GM12878 (cell line): Measurements from ENCODE around the gene SLC35E4. TPM values are rescaled to one million over a fixed set of nuclear protein-coding genes. Genes with fewer than 3 reads are reported as not detected.

Source experiments
- ATAC-seq: fragments of 200-7000 bp; cut with Tn5 transposase; 3 replicates; pipeline ENCODE4 v1.9.1; 2020; ENCODE audit warnings: mild to moderate bottlenecking, moderate library complexity
- BruUV-seq: library from RNA; stranded (reverse); fragments of 400-500 nt; replicated peaks from 2 replicates; lab custom pipeline; 2021; lab: Mats Ljungman, UMichigan
- CTCF ChIA-PET: fragments of 300-600 bp; sonication (Branson Sonifier 250); formaldehyde crosslinking; extraction: SDS; loops from one replicate; lab custom pipeline; 2021; ENCODE audit warnings: inconsistent platforms; lab: Yijun Ruan, JAX
- POLR2A ChIA-PET: fragments of 350-600 bp; formaldehyde crosslinking; extraction: SDS; loops from one replicate; lab custom pipeline; 2021; ENCODE audit warnings: inconsistent platforms; lab: Charles Lee
- RAD21 ChIA-PET: fragments of 300-600 bp; sonication (Branson Sonifier 250); formaldehyde crosslinking; loops from one replicate; lab custom pipeline; 2023; ENCODE audit warnings: antibody characterized with exemption; ENCODE audit not compliant: unreplicated experiment; lab: Charles Lee
- SMC1A ChIA-PET: fragments of 300-600 bp; sonication (Branson Sonifier 250); formaldehyde crosslinking; loops from one replicate; lab custom pipeline; 2023; ENCODE audit not compliant: unreplicated experiment, uncharacterized antibody; lab: Charles Lee
- DNase-seq: peaks from one replicate; pipeline ENCODE4 v3.0.0-alpha.2; 2011; ENCODE audit warnings: low read depth, low spot score
- FAIRE-seq: peaks from 3 replicates; lab custom pipeline; 2011; peaks lifted over from hg19 to GRCh38; lab: Jason Lieb, UNC
- H2AFZ ChIP-seq: 2 replicates; pipeline ENCODE4 v1.6.0; 2011; ENCODE audit warnings: low read depth, low read length, control low read depth; ENCODE audit not compliant: control insufficient read depth
- H3K27ac ChIP-seq: 2 replicates; pipeline ENCODE4 v1.5.1; 2011; ENCODE audit warnings: control low read depth; ENCODE audit not compliant: control insufficient read depth, insufficient read depth
- H3K27me3 ChIP-seq, 2 experiments: replicated peaks in 1 of 2; 2 replicates each; pipeline versions ENCODE4 v1.6.0 to v1.6.1; 2011; ENCODE audit warnings: low read length in 1 of 2; ENCODE audit not compliant: control insufficient read depth in 2 of 2, insufficient read depth in 2 of 2
- H3K36me3 ChIP-seq, 2 experiments: 2 replicates each; pipeline ENCODE4 v1.5.1; 2011; ENCODE audit warnings: low read length in 1 of 2; ENCODE audit not compliant: control insufficient read depth in 2 of 2, insufficient read depth in 2 of 2
- H3K4me1 ChIP-seq: 2 replicates; pipeline ENCODE4 v1.6.1; 2011; ENCODE audit warnings: mild to moderate bottlenecking, low read length, moderate library complexity, mixed read lengths; ENCODE audit not compliant: control insufficient read depth, insufficient read depth
- H3K4me2 ChIP-seq: 2 replicates; pipeline ENCODE4 v1.6.0; 2011; ENCODE audit warnings: control low read depth; ENCODE audit not compliant: control insufficient read depth, insufficient read depth
- H3K4me3 ChIP-seq: fragments of 200-600 bp; sonication (generic); 2 replicates; pipeline ENCODE4 v1.5.1; 2016
- H3K79me2 ChIP-seq: 2 replicates; pipeline ENCODE4 v1.6.0; 2011; ENCODE audit warnings: low read length; ENCODE audit not compliant: control insufficient read depth, insufficient read depth
- H3K9ac ChIP-seq: 2 replicates; pipeline ENCODE4 v1.8.0; 2011; ENCODE audit warnings: low read length, control low read depth, mixed read lengths; ENCODE audit not compliant: control insufficient read depth, insufficient read depth
- H3K9me3 ChIP-seq: replicated peaks from 3 replicates; pipeline ENCODE4 v1.5.1; 2011; ENCODE audit warnings: mild to moderate bottlenecking, low read length; ENCODE audit not compliant: control insufficient read depth, insufficient read depth
- H4K20me1 ChIP-seq: 2 replicates; pipeline ENCODE4 v1.6.0; 2011; ENCODE audit not compliant: control insufficient read depth, insufficient read depth
- BACH1 ChIP-seq: fragments of 450-650 bp; IDR thresholded peaks from 2 replicates; pipeline ENCODE4 v1.6.1; 2017; ENCODE audit warnings: mild to moderate bottlenecking, borderline replicate concordance
- CHD1 ChIP-seq: IDR thresholded peaks from 2 replicates; pipeline ENCODE4 v1.6.1; 2012; ENCODE audit warnings: low read depth, low read length, improper control_type of control experiment
- FOS ChIP-seq: IDR thresholded peaks from 3 replicates; pipeline ENCODE4 v1.6.1; 2011; ENCODE audit warnings: borderline replicate concordance; ENCODE audit not compliant: insufficient read length; ENCODE audit errors: extremely low read depth
- MXI1 ChIP-seq: fragments of 150-350 bp; IDR thresholded peaks from 2 replicates; pipeline ENCODE4 v1.6.1; 2011; ENCODE audit warnings: low read depth, mild to moderate bottlenecking, inconsistent platforms, low read length, improper control_type of control experiment
- WGBS: methylation state at CpG from one replicate; pipeline ENCODE4 v1.1.6; 2016; ENCODE audit warnings: low lambda C conversion rate; ENCODE audit not compliant: insufficient replicate concordance, insufficient coverage; ENCODE audit errors: missing lambda C conversion rate; 5-methylcytosine and 5-hydroxymethylcytosine counted together
- in situ Hi-C: fragments of 300-500 bp; cut with MboI; formaldehyde crosslinking; loops from 9 replicates; pipeline ENCODE4 v1.14.3; 2018; ENCODE audit warnings: mixed read lengths
- intact Hi-C: fragments of 100-400 bp; cut with micrococcal nuclease; formaldehyde crosslinking; loops from one replicate; pipeline ENCODE4 v1.14.2; 2022; ENCODE audit not compliant: unreplicated experiment
- polyA plus RNA-seq, 11 experiments: library from polyadenylated mRNA; depleted of rRNA in 4 of 11; unstranded in 6 of 11; stranded (reverse) in 5 of 11; fragments of >200 nt; fragmentation: Nextera tagmentation in 4 of 11; fragmentation: Illumina TruSeq in 1 of 11; extraction: Ambion mirVana in 4 of 11; extraction: Trizol in 1 of 11; gene quantifications; 1 replicate in 1 of 11; 2 replicates in 10 of 11; pipeline versions ENCODE4 v1.2.1 to v1.2.3, GENCODE V29; 2011 to 2016; ENCODE audit warnings: inconsistent platforms in 2 of 11, missing spikeins in 2 of 11, low read depth in 1 of 11
- total RNA-seq, 4 experiments: library from RNA; depleted of rRNA in 3 of 4; stranded (reverse); fragments of >200 nt in 3 of 4; fragmentation: Illumina TruSeq in 1 of 4; extraction: Trizol in 1 of 4; gene quantifications; 2 replicates each; pipeline versions ENCODE4 v1.2.1 to v1.2.3, GENCODE V29; 2013 to 2021
- TF ChIP-seq, protein P1 (sequence below): IDR thresholded peaks from 2 replicates; pipeline ENCODE4 v1.6.1; 2012; ENCODE audit warnings: mild to moderate bottlenecking, low read depth, low read length

SLC35E4 gene
- total and polyA plus RNA-seq, 10 of the 15 experiments (the other 5 are each of a cell fraction or from before 2014, with no cell fraction given), result 0.16 to 5.3 (median 2.9) TPM; not detected in 1

DNA sequence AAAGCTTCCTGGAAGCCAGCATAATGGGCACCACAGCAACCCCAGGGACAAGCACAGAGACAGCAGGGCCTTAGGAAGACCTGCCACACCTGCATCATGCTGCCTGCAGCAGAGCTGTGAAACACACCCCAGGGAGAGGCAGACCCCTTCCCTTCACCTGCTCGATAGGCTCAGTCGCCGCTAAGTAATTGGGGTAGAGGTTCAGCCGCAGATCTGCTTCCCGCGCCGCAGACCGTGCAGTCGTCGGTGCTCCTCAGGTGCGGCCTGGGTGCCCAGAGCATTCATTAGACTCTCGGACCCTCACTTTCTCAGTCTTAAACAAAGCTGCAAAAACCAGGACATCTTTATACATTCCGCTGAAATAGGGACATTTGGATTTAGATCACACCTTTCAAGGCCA is 29.2 kb downstream of the SLC35E4 start (continued):
- TF ChIP-seq BACH1 (no peak), CHD1 (no peak)

DNA sequence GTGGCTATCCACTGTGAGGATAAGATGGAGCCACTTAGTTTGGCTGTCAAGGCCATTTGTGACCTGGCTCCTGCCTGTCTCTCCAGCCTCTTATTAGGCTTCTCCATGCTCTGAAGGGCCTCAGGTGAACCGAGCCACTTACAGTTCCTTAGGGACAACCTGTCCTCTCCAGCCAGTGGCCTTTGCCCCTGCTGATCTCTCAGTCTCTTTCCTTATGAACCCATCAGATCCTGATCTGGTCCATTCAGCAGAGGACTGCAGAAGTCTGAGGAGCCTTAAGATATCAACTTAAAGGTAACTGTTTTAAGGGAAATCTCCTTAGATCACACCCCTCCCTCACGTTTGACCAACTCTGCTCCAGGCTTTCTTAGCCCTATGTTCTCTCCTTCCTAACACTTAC is 29.7 kb downstream of the SLC35E4 start:
- DNase-seq (no peak), ATAC-seq (no peak), FAIRE-seq (no peak)
- H4K20me1 ChIP-seq, result no peaks in the 10 kb centered on the region
- WGBS, result 34% methylated on average over 2 of the region's 2 CpGs
- SMC1A ChIA-PET, result no interaction called here
- intact Hi-C loops, result no loop called here
- H3K4me1 ChIP-seq, result no peaks in the 10 kb centered on the region
- no peaks in the 10 kb centered on the region for H3K27me3 ChIP-seq
- BruUV-seq, result no TSS peak
- no peak for TF ChIP-seq FOS
- no peak for TF ChIP-seq MXI1
- TF ChIP-seq, protein P1, sequence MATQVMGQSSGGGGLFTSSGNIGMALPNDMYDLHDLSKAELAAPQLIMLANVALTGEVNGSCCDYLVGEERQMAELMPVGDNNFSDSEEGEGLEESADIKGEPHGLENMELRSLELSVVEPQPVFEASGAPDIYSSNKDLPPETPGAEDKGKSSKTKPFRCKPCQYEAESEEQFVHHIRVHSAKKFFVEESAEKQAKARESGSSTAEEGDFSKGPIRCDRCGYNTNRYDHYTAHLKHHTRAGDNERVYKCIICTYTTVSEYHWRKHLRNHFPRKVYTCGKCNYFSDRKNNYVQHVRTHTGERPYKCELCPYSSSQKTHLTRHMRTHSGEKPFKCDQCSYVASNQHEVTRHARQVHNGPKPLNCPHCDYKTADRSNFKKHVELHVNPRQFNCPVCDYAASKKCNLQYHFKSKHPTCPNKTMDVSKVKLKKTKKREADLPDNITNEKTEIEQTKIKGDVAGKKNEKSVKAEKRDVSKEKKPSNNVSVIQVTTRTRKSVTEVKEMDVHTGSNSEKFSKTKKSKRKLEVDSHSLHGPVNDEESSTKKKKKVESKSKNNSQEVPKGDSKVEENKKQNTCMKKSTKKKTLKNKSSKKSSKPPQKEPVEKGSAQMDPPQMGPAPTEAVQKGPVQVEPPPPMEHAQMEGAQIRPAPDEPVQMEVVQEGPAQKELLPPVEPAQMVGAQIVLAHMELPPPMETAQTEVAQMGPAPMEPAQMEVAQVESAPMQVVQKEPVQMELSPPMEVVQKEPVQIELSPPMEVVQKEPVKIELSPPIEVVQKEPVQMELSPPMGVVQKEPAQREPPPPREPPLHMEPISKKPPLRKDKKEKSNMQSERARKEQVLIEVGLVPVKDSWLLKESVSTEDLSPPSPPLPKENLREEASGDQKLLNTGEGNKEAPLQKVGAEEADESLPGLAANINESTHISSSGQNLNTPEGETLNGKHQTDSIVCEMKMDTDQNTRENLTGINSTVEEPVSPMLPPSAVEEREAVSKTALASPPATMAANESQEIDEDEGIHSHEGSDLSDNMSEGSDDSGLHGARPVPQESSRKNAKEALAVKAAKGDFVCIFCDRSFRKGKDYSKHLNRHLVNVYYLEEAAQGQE, result no peak
- H2AFZ ChIP-seq, result no peak overlapping the region
- POLR2A ChIA-PET, result no interaction called here
- no peak overlapping the region for H3K4me2 ChIP-seq
- H3K4me3 ChIP-seq, result no peak overlapping the region
- CTCF ChIA-PET, result no interaction called here
- H3K36me3 ChIP-seq, result peaks cover 0 to 5% of the 10 kb centered on the region in 2 experiments; a peak in 1 of 4 replicates
- H3K27ac ChIP-seq, result no peak overlapping the region
- RAD21 ChIA-PET, result no interaction called here
- H3K9ac ChIP-seq, result no peak overlapping the region
- no peaks in the 10 kb centered on the region for H3K9me3 ChIP-seq
- H3K79me2 ChIP-seq, result no peaks in the 10 kb centered on the region
- in situ Hi-C loops, result no loop called here
